Left ventricle myocardium superior (tissue), 1 donor: ENCODE data around the gene DDC. TPM values are rescaled to one million over a fixed set of nuclear protein-coding genes. Genes with fewer than 3 reads are reported as not detected.

ENCODE experiments used
- ATAC-seq: fragments of 200-7000 bp; cut with Tn5 transposase; one replicate; pipeline ENCODE4 v1.9.1; 2020; ENCODE audit warnings: mild to moderate bottlenecking, moderate library complexity
- DNase-seq: peaks from one replicate; pipeline ENCODE4 v3.0.0-alpha.2; 2020
- intact Hi-C: fragments of 100-400 bp; cut with micrococcal nuclease; formaldehyde crosslinking; loops from one replicate; pipeline ENCODE4 v1.11.0; 2022
- total RNA-seq: library from RNA; stranded (reverse); fragmentation: NEBNext Ultra II Directional; extraction: Animal tissue kit (Norgen Biotek cat#: 25700); gene quantifications from one replicate; pipeline ENCODE4 v1.2.1, GENCODE V29; 2021
- donor health status: DM: no; HTN: yes; CAD: no; lungs with severe emphysema.

The DDC gene
- total RNA-seq, 1 donor from 2014 or later: not detected

- intact Hi-C loops: no loop called here
- no peak for DNase-seq
- no peak for ATAC-seq
These were observed 128.9 kb downstream of the DDC start for GRCh38 chr7:50436133-50436806.

- no peak for DNase-seq
- no peak for ATAC-seq
- intact Hi-C loops: no loop called here
These were observed 133.4 kb downstream of the DDC start for GRCh38 chr7:50431722-50432305.

GRCh38 chr7:50431316-50431715 is 133.9 kb downstream of the DDC start:
- intact Hi-C loops: no loop called here

GRCh38 chr7:50428911-50429310 is 136.3 kb downstream of the DDC start:
- DNase-seq (no peak), ATAC-seq (no peak)
- intact Hi-C loops: no loop called here

More at GRCh38 chr7:50431316-50431715, 133.9 kb downstream of the DDC start:
- no peak for DNase-seq
- no peak for ATAC-seq

- intact Hi-C loops: no loop called here
- DNase-seq: no peak
- ATAC-seq: no peak
These were observed 137.7 kb downstream of the DDC start for GRCh38 chr7:50427518-50427917.

- intact Hi-C loops: no loop called here
- no peak for DNase-seq
- no peak for ATAC-seq
These were observed 138.7 kb downstream of the DDC start for GRCh38 chr7:50426280-50427045.

- intact Hi-C loops: no loop called here
- DNase-seq: no peak
- ATAC-seq: no peak
These were observed 139.9 kb downstream of the DDC start for GRCh38 chr7:50425318-50425717.

GRCh38 chr7:50423860-50424259 is 141.3 kb downstream of the DDC start:
- no peak for ATAC-seq
- DNase-seq: no peak
- intact Hi-C loops: no loop called here

GRCh38 chr7:50422858-50423257 is 142.3 kb downstream of the DDC start:
- no peak for DNase-seq
- ATAC-seq: no peak
- intact Hi-C loops: no loop called here

GRCh38 chr7:50421043-50421442 is 144.2 kb downstream of the DDC start:
- DNase-seq (no peak), ATAC-seq (no peak)
- intact Hi-C loops: no loop called here

GRCh38 chr7:50418526-50419290 is 146.5 kb downstream of the DDC start:
- no peak for DNase-seq
- intact Hi-C loops: loop anchor here (5.0 kb wide), 2 partner anchors 211 to 276 kb away; no protein-coding TSS in a partner anchor

GRCh38 chr7:50418086-50418515 is 147.1 kb downstream of the DDC start:
- peak; percentile 72 for DNase-seq
- ATAC-seq: peak; percentile 93
- intact Hi-C loops: loop anchor here (5.0 kb wide), 2 partner anchors 211 to 276 kb away; no protein-coding TSS in a partner anchor

More at GRCh38 chr7:50418526-50419290, 146.5 kb downstream of the DDC start:
- no peak for ATAC-seq

- DNase-seq: no peak
- intact Hi-C loops: loop anchor here (5.0 kb wide), 2 partner anchors 209 to 274 kb away; no protein-coding TSS in a partner anchor
- ATAC-seq: peak; percentile 69
These were observed 148.6 kb downstream of the DDC start for GRCh38 chr7:50416527-50417182.

GRCh38 chr7:50415844-50416364 is 149.3 kb downstream of the DDC start:
- intact Hi-C loops: loop anchor here (5.0 kb wide), 2 partner anchors 209 to 274 kb away; no protein-coding TSS in a partner anchor
- ATAC-seq (no peak), DNase-seq (no peak)

- intact Hi-C loops: no loop called here
- no peak for DNase-seq
- ATAC-seq: no peak
These were observed 151.6 kb downstream of the DDC start for GRCh38 chr7:50413561-50413960.

GRCh38 chr7:50412973-50413372 is 152.2 kb downstream of the DDC start:
- intact Hi-C loops: no loop called here
- ATAC-seq (no peak), DNase-seq (no peak)

GRCh38 chr7:50411332-50411731 is 153.9 kb downstream of the DDC start:
- ATAC-seq (no peak), DNase-seq (no peak)
- intact Hi-C loops: no loop called here

GRCh38 chr7:50409856-50410745 is 155.1 kb downstream of the DDC start:
- ATAC-seq (no peak), DNase-seq (no peak)
- intact Hi-C loops: no loop called here
